Neural cell (in vitro differentiated cells): ENCODE results near the gene LRPPRC. TPM values are rescaled to one million over a fixed set of nuclear protein-coding genes. Genes with fewer than 3 reads are reported as not detected.

Source experiments
- H2AFZ ChIP-seq: fragments of 200-600, 300-800 bp; sonication (generic), shearing (Covaris generic); 2 replicates; pipeline ENCODE4 v1.6.0; 2014; ENCODE audit warnings: low read depth, mild to moderate bottlenecking, antibody characterized with exemption, low read length, moderate library complexity
- H3F3A ChIP-seq: fragments of 200-600 bp; shearing (Covaris generic); 2 replicates; pipeline ENCODE4 v1.6.1; 2016; ENCODE audit warnings: mild to moderate bottlenecking, moderate library complexity, mixed read lengths, antibody characterized with exemption, low read length; ENCODE audit not compliant: insufficient read depth, poor library complexity, severe bottlenecking
- H3K27ac ChIP-seq: fragments of 200-600, 300-800 bp; sonication (generic), shearing (Covaris generic); 2 replicates; pipeline ENCODE4 v1.5.1; 2014; ENCODE audit warnings: mild to moderate bottlenecking, low read length, moderate library complexity
- H3K27me3 ChIP-seq: fragments of 300-800, 200-600 bp; sonication (generic), shearing (Covaris generic); 2 replicates; pipeline ENCODE4 v1.6.0; 2014; ENCODE audit warnings: mild to moderate bottlenecking, low read depth, low read length, moderate library complexity; ENCODE audit not compliant: insufficient read depth
- H3K36me3 ChIP-seq: fragments of 300-800, 200-600 bp; sonication (generic), shearing (Covaris generic); 2 replicates; pipeline ENCODE4 v1.5.1; 2014; ENCODE audit warnings: mild to moderate bottlenecking, antibody characterized with exemption, low read length, moderate library complexity; ENCODE audit not compliant: insufficient read depth
- H3K4me2 ChIP-seq: fragments of 300-800, 200-600 bp; sonication (generic), shearing (Covaris generic); 2 replicates; pipeline ENCODE4 v1.6.0; 2014; ENCODE audit warnings: mild to moderate bottlenecking, low read length
- H3K4me3 ChIP-seq: fragments of 300-800, 200-600 bp; sonication (generic), shearing (Covaris generic); 2 replicates; pipeline ENCODE4 v1.5.1; 2014; ENCODE audit warnings: mild to moderate bottlenecking, low read length, moderate library complexity
- H3K79me2 ChIP-seq: fragments of 200-600 bp; shearing (Covaris generic); replicated peaks from 2 replicates; pipeline ENCODE4 v1.6.0; 2014; ENCODE audit warnings: mild to moderate bottlenecking, low read length, moderate library complexity; ENCODE audit not compliant: insufficient read depth
- H3K9ac ChIP-seq: fragments of 300-800, 200-600 bp; sonication (generic), shearing (Covaris generic); 2 replicates; pipeline ENCODE4 v1.6.1; 2016; ENCODE audit warnings: mild to moderate bottlenecking, low read length, mixed read lengths
- H3K9me2 ChIP-seq: fragments of 200-600 bp; shearing (Covaris generic); 2 replicates; pipeline ENCODE4 v1.6.1; 2016; ENCODE audit warnings: mild to moderate bottlenecking, low read length, mixed read lengths; ENCODE audit not compliant: insufficient read depth
- H3K9me3 ChIP-seq: fragments of 200-600, 300-800 bp; sonication (generic), shearing (Covaris generic); 2 replicates; pipeline ENCODE4 v1.6.1; 2016; ENCODE audit warnings: mild to moderate bottlenecking, mixed run types, low read length, moderate library complexity, mixed read lengths
- H4K20me1 ChIP-seq: fragments of 200-600 bp; shearing (Covaris generic); 2 replicates; pipeline ENCODE4 v1.6.1; 2016; ENCODE audit warnings: mild to moderate bottlenecking, mixed run types; ENCODE audit not compliant: insufficient read depth
- CTCF ChIP-seq: fragments of 450-650 bp; IDR thresholded peaks from 2 replicates; pipeline ENCODE4 v1.5.1; 2014; ENCODE audit warnings: antibody characterized with exemption, mild to moderate bottlenecking, moderate library complexity; ENCODE audit not compliant: poor library complexity, severe bottlenecking
- EP300 ChIP-seq: fragments of 450-650 bp; conservative IDR thresholded peaks from 2 replicates; pipeline ENCODE4 v1.6.1; 2014; ENCODE audit warnings: antibody characterized with exemption, mild to moderate bottlenecking, moderate library complexity; ENCODE audit not compliant: poor library complexity, severe bottlenecking
- EZH2 ChIP-seq: fragments of 200-600, 300-800 bp; shearing (Covaris generic), sonication (generic); IDR thresholded peaks from 2 replicates; pipeline ENCODE4 v1.6.1; 2014; ENCODE audit warnings: antibody characterized with exemption, low read length, borderline replicate concordance, mild to moderate bottlenecking; ENCODE audit not compliant: insufficient read depth, poor library complexity, severe bottlenecking
- MXI1 ChIP-seq: fragments of 450-650 bp; conservative IDR thresholded peaks from 2 replicates; pipeline ENCODE4 v1.6.1; 2014; ENCODE audit warnings: antibody characterized with exemption, mild to moderate bottlenecking; ENCODE audit not compliant: poor library complexity, severe bottlenecking
- POLR2AphosphoS5 ChIP-seq: IDR thresholded peaks from 2 replicates; pipeline ENCODE4 v1.6.1; 2012
- RAD21 ChIP-seq: fragments of 450-650 bp; conservative IDR thresholded peaks from 2 replicates; pipeline ENCODE4 v1.6.1; 2014; ENCODE audit warnings: antibody characterized with exemption, mild to moderate bottlenecking, moderate library complexity
- REST ChIP-seq: IDR thresholded peaks from 2 replicates; pipeline ENCODE4 v1.6.1; 2012; ENCODE audit warnings: borderline replicate concordance
- SMC3 ChIP-seq: fragments of 450-650 bp; conservative IDR thresholded peaks from 2 replicates; pipeline ENCODE4 v1.6.1; 2014; ENCODE audit warnings: antibody characterized with exemption, mild to moderate bottlenecking, moderate library complexity; ENCODE audit not compliant: poor library complexity
- TAF1 ChIP-seq: IDR thresholded peaks from 2 replicates; pipeline ENCODE4 v1.6.1; 2012; ENCODE audit warnings: low read depth
- polyA plus RNA-seq: library from polyadenylated mRNA; depleted of rRNA; stranded (reverse); fragments of >200 nt; gene quantifications from 2 replicates; pipeline ENCODE4 v1.2.3, GENCODE V29; 2014

Gene LRPPRC
- polyA plus RNA-seq, 1 donor from 2014 or later: 63.1 TPM

GRCh38 chr2:43853141-43854081 is 142.4 kb downstream of the LRPPRC start:
- no peak overlapping the region for H2AFZ ChIP-seq
- TF ChIP-seq EP300 (no peak), RAD21 (no peak), REST (no peak), EZH2 (no peak), SMC3 (no peak), TAF1 (no peak), POLR2AphosphoS5 (no peak), CTCF (no peak), MXI1 (no peak)
- no peaks in the 10 kb centered on the region for H3K9me3 ChIP-seq
- peaks cover 3% of the 10 kb centered on the region for H3K27me3 ChIP-seq
- no peak overlapping the region for H3K27ac ChIP-seq
- H3K4me2 ChIP-seq: no peak overlapping the region
- H3K4me3 ChIP-seq: no peak overlapping the region
- H3K36me3 ChIP-seq: no peaks in the 10 kb centered on the region
- H3K9me2 ChIP-seq: no peaks in the 10 kb centered on the region
- H3K9ac ChIP-seq: no peak overlapping the region
- no peaks in the 10 kb centered on the region for H3K79me2 ChIP-seq
- H3F3A ChIP-seq: no peaks in the 10 kb centered on the region
- no peaks in the 10 kb centered on the region for H4K20me1 ChIP-seq

- H3K36me3 ChIP-seq: no peaks in the 10 kb centered on the region
These were observed 143.5 kb downstream of the LRPPRC start for GRCh38 chr2:43852196-43852730.

More at GRCh38 chr2:43852196-43852730, 143.5 kb downstream of the LRPPRC start:
- Histone ChIP-seq H3F3A (no peaks in the 10 kb centered on the region), H2AFZ (no peak overlapping the region), H3K27ac (no peak overlapping the region), H3K9me2 (no peaks in the 10 kb centered on the region), H4K20me1 (no peaks in the 10 kb centered on the region), H3K9ac (no peak overlapping the region), H3K79me2 (no peaks in the 10 kb centered on the region), H3K4me2 (no peak overlapping the region), H3K27me3 (peaks cover 3% of the 10 kb centered on the region), H3K9me3 (no peaks in the 10 kb centered on the region), H3K4me3 (no peak overlapping the region)
- TF ChIP-seq RAD21: no peak
- no peak for TF ChIP-seq POLR2AphosphoS5
- TF ChIP-seq EZH2: no peak
- no peak for TF ChIP-seq EP300
- TF ChIP-seq CTCF: no peak
- no peak for TF ChIP-seq TAF1
- no peak for TF ChIP-seq MXI1
- TF ChIP-seq REST: no peak
- no peak for TF ChIP-seq SMC3
